Measurements from ENCODE around the gene DCTPP1.
A peak's percentile ranks its signal among the peaks of the same experiment; 100 is the strongest.

The DCTPP1 gene

DNA sequence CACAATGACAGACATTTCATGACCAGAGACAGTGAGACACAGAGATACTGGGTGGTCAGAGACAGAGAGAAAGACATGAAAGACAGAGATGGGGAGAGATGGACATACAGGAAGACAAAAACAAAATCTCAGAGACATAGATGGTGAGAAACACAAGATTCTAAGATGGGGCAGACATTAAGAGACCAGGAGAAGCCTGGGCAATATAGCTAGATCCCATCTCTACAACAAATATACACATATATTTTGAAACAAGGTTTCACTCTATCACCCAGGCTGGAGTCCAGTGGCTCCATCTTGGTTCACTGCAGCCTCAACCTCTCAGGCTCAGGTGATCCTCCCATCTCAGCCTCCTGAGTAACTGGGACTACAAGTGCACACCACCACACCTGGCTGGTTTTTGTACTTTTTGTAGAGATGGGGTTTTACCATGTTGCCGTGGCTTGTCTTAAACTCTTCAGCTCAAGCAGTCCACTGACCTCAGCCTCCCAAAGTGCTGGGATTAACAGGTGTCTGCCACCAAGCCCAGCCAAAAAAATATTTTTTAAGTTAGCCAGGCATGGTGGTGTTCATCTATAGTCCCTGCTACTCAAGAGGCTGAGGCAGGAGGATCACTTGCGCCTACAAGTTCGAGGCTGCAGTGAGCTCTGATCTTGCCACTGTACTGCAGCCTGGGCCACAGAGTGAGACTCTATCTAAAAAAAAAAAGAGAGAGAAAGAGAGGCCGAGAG, 49.6 kb downstream of the DCTPP1 start:
- no peak for DNase-seq

DNA sequence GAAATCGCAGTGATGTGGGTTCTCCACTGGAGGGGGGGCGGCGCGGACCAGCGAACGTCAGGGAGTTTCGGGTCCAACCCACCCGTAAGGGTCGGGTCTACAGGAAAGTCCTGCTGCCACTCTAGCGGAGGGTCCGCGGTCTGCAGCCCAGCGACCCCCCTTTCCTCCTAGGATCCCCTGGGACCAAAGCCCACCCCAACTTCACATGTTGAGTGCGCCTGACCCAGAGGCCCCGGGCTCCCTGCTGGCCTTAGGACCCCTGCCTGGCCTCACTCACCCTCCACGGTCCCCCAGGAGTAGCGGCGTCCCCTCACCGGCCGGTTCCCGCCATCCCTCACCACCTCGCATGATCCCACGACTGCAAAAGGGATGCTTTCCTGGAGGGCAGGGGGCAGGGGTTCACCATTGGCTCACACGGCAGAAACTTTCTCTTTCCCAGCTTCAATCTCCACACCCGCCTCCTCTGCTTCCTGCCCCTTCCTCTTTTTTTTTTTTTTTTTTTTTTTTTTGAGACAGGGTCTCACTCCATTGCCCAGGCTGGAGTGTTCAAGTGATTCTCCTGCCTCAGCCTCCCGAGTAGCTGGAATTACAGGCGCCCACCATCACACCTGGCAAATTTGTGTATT, 50.6 kb downstream of the DCTPP1 start:
- no peak for DNase-seq

DNA sequence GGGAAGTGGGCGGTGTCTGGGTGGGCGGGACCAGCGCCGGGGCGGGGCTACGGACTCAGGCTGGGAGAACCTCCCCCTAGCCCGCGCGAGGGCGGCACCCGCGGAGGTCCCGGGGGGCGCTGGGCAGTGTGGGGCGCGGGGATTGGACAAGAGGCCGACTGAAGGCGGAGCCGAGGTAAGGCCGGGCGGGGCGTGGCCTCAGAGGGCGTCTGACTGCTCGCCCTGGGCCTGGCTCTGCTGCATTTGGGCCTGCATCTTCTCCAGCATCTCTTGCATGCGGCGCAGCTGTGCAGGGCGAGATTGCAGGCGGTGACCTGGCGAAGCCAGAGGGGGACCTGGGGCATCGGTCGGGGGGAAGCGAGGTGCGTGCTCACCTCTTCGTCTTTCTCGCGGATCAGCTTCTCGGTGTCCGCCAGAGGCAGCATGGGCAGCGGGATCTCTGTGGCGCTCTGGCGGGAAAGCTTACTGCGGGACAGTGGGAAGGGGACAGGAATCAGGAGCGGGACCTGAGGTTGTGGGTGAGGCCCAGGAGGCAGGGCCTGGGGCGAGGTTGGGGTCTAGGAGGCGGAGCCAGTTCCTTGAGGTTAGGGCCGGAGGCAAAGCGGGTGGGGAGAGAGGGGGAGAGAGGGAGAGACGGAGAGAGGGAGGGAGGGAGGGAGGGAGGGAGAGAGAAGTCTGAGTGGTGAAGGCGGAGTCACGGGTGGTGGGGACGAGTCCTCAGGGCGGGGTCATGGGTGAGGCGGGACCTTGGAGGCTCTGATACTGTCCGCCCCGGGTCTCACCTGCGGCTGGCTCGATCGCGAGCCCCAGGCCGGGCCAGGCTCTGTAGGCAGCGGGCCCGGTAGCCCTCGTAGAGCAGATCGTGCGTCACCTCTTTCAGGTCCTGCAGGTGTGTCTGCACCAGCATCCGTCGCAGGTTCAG, 51.3 kb downstream of the DCTPP1 start:
- DNase-seq: peak; percentile 82

DNA sequence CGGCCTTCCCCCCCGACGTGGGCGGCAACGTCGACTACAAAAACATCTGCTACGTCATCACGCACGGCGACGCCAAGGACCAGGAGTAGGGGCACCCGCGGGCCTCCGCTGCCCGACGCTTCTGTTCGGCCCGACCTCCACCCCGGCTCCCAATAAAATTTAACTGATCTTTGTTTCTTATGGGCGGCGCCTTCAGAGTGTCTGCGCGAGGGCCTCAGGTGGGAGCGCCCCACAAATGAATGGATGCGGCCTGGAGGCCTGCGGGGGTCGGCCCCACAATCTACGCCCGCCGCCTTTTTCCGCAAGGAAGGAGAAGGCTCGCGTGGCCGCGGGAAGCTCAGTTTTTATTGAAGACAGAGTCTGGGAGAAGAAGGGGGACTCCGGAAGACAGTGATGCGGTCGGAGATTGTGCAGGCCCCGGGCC, 52.0 kb downstream of the DCTPP1 start:
- peak; percentile 66 for DNase-seq

DNA sequence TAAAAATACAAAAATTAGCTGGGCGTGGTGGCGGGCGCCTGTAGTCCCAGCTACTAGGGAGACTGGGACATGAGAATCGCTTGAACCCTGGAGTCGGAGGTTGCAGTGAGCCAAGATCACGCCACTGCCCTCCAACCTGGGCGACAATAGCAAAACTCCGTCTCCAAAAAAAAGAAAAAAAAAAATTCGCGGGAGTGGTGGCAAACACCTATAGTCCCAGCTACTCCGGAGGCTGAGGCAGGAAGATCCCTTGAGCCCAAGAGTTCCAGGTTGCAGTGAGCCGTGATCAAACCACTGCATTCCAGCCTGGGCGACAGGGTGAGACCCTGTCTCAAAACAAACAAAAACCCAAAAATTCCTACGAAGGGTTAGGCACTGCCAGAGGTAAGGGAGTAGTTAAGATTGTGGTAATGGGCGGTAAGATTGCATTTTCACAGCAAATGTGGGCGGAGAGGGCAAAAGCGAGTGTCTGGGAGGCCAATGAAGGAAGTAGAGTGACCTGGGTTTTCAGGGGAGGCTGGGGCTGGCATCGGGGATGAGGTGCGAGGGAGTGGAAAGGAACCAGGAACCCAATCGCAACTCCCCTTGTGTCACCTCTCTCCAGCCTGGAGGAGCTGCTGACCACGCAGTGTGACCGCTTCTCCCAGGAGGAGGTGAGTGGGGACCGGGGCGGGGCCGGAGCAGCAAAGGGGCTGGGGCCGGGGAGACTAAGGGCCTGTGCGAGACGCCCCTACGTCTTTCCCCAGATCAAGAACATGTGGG, 52.6 kb downstream of the DCTPP1 start:
- DNase-seq: no peak

DNA sequence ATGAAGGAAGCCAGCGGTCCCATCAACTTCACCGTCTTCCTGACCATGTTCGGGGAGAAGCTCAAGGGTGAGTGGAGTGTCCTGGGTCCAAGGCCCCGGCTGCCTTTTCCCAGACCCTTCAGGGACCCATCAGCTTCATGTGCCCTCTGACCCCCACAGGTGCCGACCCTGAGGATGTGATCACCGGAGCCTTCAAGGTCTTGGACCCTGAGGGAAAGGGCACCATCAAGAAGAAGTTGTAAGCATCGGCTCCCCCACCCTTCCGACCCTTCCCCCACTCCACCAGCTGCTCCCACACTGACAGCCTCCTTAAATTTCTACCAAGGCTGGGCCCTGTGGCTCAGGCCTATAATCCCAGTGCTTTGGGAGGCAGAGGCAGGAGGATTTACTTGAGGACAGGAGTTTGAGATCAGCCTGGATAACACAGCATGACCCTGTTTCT, 53.3 kb downstream of the DCTPP1 start:
- no peak for DNase-seq

DNA sequence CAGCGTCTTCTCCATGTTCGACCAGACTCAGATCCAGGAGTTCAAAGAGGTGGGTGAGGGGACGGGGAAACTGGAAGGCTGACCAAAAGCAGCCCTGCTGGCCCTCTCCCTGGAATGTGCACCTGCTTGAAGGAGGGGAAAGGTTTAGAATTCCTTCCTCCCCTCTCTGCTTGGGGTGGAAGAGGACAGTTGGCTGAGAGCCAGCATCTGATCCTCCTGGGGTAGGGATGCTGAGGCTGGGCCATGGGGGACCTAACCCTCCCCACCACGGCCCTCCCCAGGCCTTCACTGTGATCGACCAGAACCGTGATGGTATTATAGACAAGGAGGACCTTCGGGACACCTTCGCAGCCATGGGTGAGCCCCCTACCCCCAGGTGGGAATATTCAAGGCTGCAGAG, 54.0 kb downstream of the DCTPP1 start:
- no peak for DNase-seq

DNA sequence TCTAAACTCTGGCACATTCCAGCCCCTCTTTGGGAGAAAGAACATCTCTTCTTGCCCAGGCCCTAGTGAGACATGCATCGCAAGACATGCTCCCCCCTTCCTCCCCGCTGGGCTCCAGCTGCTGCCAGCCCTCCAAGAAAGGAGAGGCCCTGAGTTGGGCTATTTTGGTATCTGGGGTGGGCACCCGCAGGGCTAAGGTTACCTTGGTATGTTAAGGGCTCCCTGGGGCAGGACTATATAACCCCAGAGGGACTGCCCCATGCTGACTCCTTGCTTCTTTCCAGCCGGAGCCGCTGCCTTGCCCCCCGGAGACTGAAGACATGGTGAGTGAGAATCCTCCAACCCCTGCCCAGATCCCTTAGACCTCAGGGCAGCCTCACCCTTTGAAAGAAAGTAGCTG, 55.3 kb downstream of the DCTPP1 start, which contains the start of gene MYL11:
TSS of gene MYL11 (plus strand) at position 265 of the 400 bp plus-strand sequence. CDS start at position 321, 56 bp downstream.
- DNase-seq: no peak

Measured in NCI-H1436 treated with DMSO at 0.1 percent for 48 hours (cell line).